HEK293 (cell line): ENCODE results near the gene DNAJC17.

Source experiments
- CTCF ChIA-PET: fragments of 350-600 bp; formaldehyde crosslinking; extraction: SDS; loops from one replicate; lab custom pipeline; 2021; ENCODE audit warnings: antibody characterized with exemption; lab: Yijun Ruan, JAX
- POLR2A ChIA-PET: fragments of 300-600 bp; formaldehyde crosslinking; extraction: SDS; loops from one replicate; lab custom pipeline; 2020; ENCODE audit warnings: antibody characterized with exemption, inconsistent platforms; lab: Yijun Ruan, JAX
- H3K27ac ChIP-seq: fragments of 200-500 bp; sonication (Bioruptor generic); 2 replicates; pipeline ENCODE4 v1.5.1; 2014; ENCODE audit warnings: low read depth, low read length, control low read depth, inconsistent platforms; ENCODE audit errors: extremely low read depth
- H3K36me3 ChIP-seq, 2 experiments: fragments of 200-500 bp in 1 of 2; sonication (Bioruptor generic) in 1 of 2; 1 replicate in 1 of 2; 2 replicates in 1 of 2; pipeline ENCODE4 v1.5.1; 2014 to 2017; ENCODE audit warnings: inconsistent platforms in 2 of 2, low read length in 2 of 2; ENCODE audit not compliant: control insufficient read depth in 2 of 2, insufficient read depth in 1 of 2
- H3K4me1 ChIP-seq: fragments of 200-500 bp; sonication (Bioruptor generic); 2 replicates; pipeline ENCODE4 v1.5.1; 2014; ENCODE audit warnings: mild to moderate bottlenecking, low read length, inconsistent platforms; ENCODE audit not compliant: control insufficient read depth, insufficient read depth
- H3K4me3 ChIP-seq: 2 replicates; pipeline ENCODE4 v1.5.1; 2011; ENCODE audit warnings: low read depth, mild to moderate bottlenecking, control low read depth, low read length, moderate library complexity
- H3K9me3 ChIP-seq: fragments of 200-500 bp; sonication (Bioruptor generic); 2 replicates; pipeline ENCODE4 v1.5.1; 2014; ENCODE audit warnings: low read depth, low read length, inconsistent platforms; ENCODE audit not compliant: control insufficient read depth, insufficient read depth
- BCL11A ChIP-seq: fragments of 450-650 bp; formaldehyde crosslinking; IDR thresholded peaks from 2 replicates; pipeline ENCODE4 v1.5.1; 2016; ENCODE audit warnings: low read depth, missing biosample characterization, missing genetic modification characterization
- ELK4 ChIP-seq: IDR thresholded peaks from 2 replicates; pipeline ENCODE4 v1.6.1; 2011; ENCODE audit warnings: mild to moderate bottlenecking, low read depth, low read length, borderline replicate concordance
- GLI2 ChIP-seq: fragments of 450-650 bp; formaldehyde crosslinking; IDR thresholded peaks from 2 replicates; pipeline ENCODE4; 2017; ENCODE audit warnings: missing biosample characterization, missing genetic modification characterization, low read depth, borderline replicate concordance
- KLF8 ChIP-seq: fragments of 450-650 bp; formaldehyde crosslinking; IDR thresholded peaks from 2 replicates; pipeline ENCODE4 v1.5.1; 2016; ENCODE audit warnings: missing biosample characterization, missing genetic modification characterization
- SCRT2 ChIP-seq: fragments of 450-650 bp; formaldehyde crosslinking; IDR thresholded peaks from 2 replicates; pipeline ENCODE4 v1.5.1; 2016; ENCODE audit warnings: missing biosample characterization, missing genetic modification characterization
- ZBTB20 ChIP-seq: fragments of 450-650 bp; formaldehyde crosslinking; IDR thresholded peaks from 2 replicates; pipeline ENCODE4 v1.5.1; 2016; ENCODE audit warnings: missing biosample characterization, missing genetic modification characterization
- ZNF132 ChIP-seq: fragments of 450-650 bp; formaldehyde crosslinking; IDR thresholded peaks from 2 replicates; pipeline ENCODE4 v1.5.1; 2017; ENCODE audit warnings: missing biosample characterization, missing genetic modification characterization, borderline replicate concordance
- ZNF133 ChIP-seq: fragments of 450-650 bp; formaldehyde crosslinking; IDR thresholded peaks from 2 replicates; pipeline ENCODE4 v1.5.1; 2016; ENCODE audit warnings: missing biosample characterization, missing genetic modification characterization
- ZNF169 ChIP-seq: fragments of 450-650 bp; formaldehyde crosslinking; IDR thresholded peaks from 2 replicates; pipeline ENCODE4 v1.5.1; 2016; ENCODE audit warnings: missing biosample characterization, missing genetic modification characterization
- ZNF202 ChIP-seq: fragments of 450-650 bp; formaldehyde crosslinking; IDR thresholded peaks from 2 replicates; pipeline ENCODE4 v1.5.1; 2016; ENCODE audit warnings: missing biosample characterization, missing genetic modification characterization, borderline replicate concordance
- ZNF341 ChIP-seq: fragments of 450-650 bp; formaldehyde crosslinking; IDR thresholded peaks from 2 replicates; pipeline ENCODE4; 2016; ENCODE audit warnings: low read depth, missing biosample characterization, missing genetic modification characterization
- ZNF391 ChIP-seq: fragments of 450-650 bp; formaldehyde crosslinking; IDR thresholded peaks from 2 replicates; pipeline ENCODE4 v1.5.1; 2016; ENCODE audit warnings: low read depth, missing biosample characterization, missing genetic modification characterization, borderline replicate concordance
- ZNF560 ChIP-seq: fragments of 450-650 bp; formaldehyde crosslinking; IDR thresholded peaks from 2 replicates; pipeline ENCODE4 v1.5.1; 2017; ENCODE audit warnings: missing biosample characterization, missing genetic modification characterization, borderline replicate concordance
- ZNF596 ChIP-seq: fragments of 450-650 bp; IDR thresholded peaks from 2 replicates; pipeline ENCODE4 v1.5.0; 2018; ENCODE audit warnings: missing biosample characterization, mild to moderate bottlenecking, missing genetic modification characterization, moderate library complexity
- ZNF629 ChIP-seq: fragments of 450-650 bp; formaldehyde crosslinking; IDR thresholded peaks from 2 replicates; pipeline ENCODE4 v1.5.1; 2017; ENCODE audit warnings: missing biosample characterization, missing genetic modification characterization
- ZNF664 ChIP-seq: fragments of 450-650 bp; formaldehyde crosslinking; IDR thresholded peaks from 2 replicates; pipeline ENCODE4 v1.5.1; 2016; ENCODE audit warnings: missing biosample characterization, missing genetic modification characterization
- ZNF670 ChIP-seq: fragments of 450-650 bp; formaldehyde crosslinking; IDR thresholded peaks from 2 replicates; pipeline ENCODE4 v1.5.1; 2016; ENCODE audit warnings: missing biosample characterization, missing genetic modification characterization, low read depth
- ZNF677 ChIP-seq: fragments of 450-650 bp; IDR thresholded peaks from 2 replicates; pipeline ENCODE4 v1.5.0; 2018; ENCODE audit warnings: missing biosample characterization, mild to moderate bottlenecking, missing genetic modification characterization, moderate library complexity
- ZNF776 ChIP-seq: fragments of 450-650 bp; formaldehyde crosslinking; IDR thresholded peaks from 2 replicates; pipeline ENCODE4 v1.5.0; 2017; ENCODE audit warnings: missing biosample characterization, missing genetic modification characterization, borderline replicate concordance
- ZNF830 ChIP-seq: fragments of 450-650 bp; IDR thresholded peaks from 2 replicates; pipeline ENCODE4 v1.5.0; 2018; ENCODE audit warnings: missing biosample characterization, missing genetic modification characterization, low read depth, mild to moderate bottlenecking, moderate library complexity
- TF ChIP-seq, protein P1 (sequence below): fragments of 450-650 bp; formaldehyde crosslinking; IDR thresholded peaks from 2 replicates; pipeline ENCODE4 v1.5.1; 2016; ENCODE audit warnings: missing biosample characterization, missing genetic modification characterization
- TF ChIP-seq, protein P2 (sequence below): fragments of 450-650 bp; formaldehyde crosslinking; IDR thresholded peaks from 2 replicates; pipeline ENCODE4 v1.5.1; 2016; ENCODE audit warnings: missing biosample characterization, missing genetic modification characterization

Gene DNAJC17

DNA sequence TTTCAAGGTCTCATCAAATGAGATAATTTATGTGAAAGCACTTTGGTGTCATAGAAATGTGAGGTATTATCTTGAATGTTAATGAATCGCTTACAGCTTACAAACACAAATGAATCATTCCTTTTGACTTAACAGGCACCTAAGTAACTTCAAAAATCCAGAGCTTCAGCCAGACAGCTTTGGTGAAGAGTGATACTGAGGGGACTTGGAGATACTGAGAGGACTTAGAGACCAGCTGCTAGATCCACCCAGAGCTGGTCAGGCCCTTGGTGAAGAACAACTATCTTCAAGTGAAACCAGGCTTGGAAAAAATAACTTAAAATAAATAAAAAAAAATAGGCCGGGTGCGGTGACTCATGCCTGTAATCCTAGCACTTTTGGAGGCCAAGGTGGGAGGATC lies 16.6 kb downstream of the DNAJC17 start:
- H3K9me3 ChIP-seq = no peaks in the 10 kb centered on the region
- POLR2A ChIA-PET = no interaction called here
- TF ChIP-seq ELK4 (no peak), ZNF560 (tag by site-specific recombination) (no peak), SCRT2 (tag by site-specific recombination) (no peak), ZNF132 (no peak), ZNF629 (0 out of 2 replicates have a peak, but pooled peaks have one; percentile 16), ZNF830 (tag by site-specific recombination) (no peak)
- TF ChIP-seq, all 188 proteins: peak for 1
- CTCF ChIA-PET = no interaction called here
- H3K4me3 ChIP-seq = no peak overlapping the region
- no peak overlapping the region for H3K27ac ChIP-seq
- H3K4me1 ChIP-seq = peaks cover 8% of the 10 kb centered on the region
- H3K36me3 ChIP-seq = peaks cover 0 to 2% of the 10 kb centered on the region in 2 experiments; a peak in 2 of 3 replicates

DNA sequence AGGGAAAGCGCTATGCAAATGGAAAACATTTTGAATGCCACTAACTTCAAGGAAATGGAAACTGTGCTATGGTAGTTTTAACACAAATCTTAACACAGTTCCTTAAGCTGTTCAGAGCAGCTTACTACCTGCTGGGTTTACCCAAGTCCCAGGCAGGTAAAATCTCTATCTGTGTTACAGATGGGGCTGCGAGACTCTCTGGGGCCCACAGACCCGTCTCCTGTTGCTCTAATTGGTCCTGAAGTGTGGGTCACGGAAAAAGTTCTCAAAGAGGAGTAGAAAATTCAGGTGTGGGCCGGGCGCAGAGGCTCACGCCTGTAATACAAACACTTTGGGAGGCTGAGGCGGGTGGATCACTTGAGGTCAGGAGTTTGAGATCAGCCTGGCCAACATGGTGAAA lies 17.3 kb downstream of the DNAJC17 start:
- Histone ChIP-seq H3K4me3 (no peak overlapping the region), H3K4me1 (peaks cover 8% of the 10 kb centered on the region), H3K36me3 (peaks cover 0 to 2% of the 10 kb centered on the region in 2 experiments; a peak in 2 of 3 replicates), H3K9me3 (no peaks in the 10 kb centered on the region), H3K27ac (no peak overlapping the region)
- TF ChIP-seq, protein P1, sequence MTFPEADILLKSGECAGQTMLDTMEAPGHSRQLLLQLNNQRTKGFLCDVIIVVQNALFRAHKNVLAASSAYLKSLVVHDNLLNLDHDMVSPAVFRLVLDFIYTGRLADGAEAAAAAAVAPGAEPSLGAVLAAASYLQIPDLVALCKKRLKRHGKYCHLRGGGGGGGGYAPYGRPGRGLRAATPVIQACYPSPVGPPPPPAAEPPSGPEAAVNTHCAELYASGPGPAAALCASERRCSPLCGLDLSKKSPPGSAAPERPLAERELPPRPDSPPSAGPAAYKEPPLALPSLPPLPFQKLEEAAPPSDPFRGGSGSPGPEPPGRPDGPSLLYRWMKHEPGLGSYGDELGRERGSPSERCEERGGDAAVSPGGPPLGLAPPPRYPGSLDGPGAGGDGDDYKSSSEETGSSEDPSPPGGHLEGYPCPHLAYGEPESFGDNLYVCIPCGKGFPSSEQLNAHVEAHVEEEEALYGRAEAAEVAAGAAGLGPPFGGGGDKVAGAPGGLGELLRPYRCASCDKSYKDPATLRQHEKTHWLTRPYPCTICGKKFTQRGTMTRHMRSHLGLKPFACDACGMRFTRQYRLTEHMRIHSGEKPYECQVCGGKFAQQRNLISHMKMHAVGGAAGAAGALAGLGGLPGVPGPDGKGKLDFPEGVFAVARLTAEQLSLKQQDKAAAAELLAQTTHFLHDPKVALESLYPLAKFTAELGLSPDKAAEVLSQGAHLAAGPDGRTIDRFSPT (tag by site-specific recombination) = no peak
- TF ChIP-seq ZBTB20 (no peak), GLI2 (tag by site-specific recombination) (no peak), ZNF664 (tag by site-specific recombination) (no peak), ZNF133 (tag by site-specific recombination) (no peak), ZNF596 (tag by site-specific recombination) (no peak), ZNF776 (tag by site-specific recombination) (no peak), ZNF670 (no peak), ZNF341 (no peak), KLF8 (tag by site-specific recombination) (no peak), BCL11A (no peak), ZNF169 (tag by site-specific recombination) (no peak), ZNF677 (no peak), ZNF391 (tag by site-specific recombination) (no peak), ZNF202 (tag by site-specific recombination) (no peak)
- TF ChIP-seq, protein P2, sequence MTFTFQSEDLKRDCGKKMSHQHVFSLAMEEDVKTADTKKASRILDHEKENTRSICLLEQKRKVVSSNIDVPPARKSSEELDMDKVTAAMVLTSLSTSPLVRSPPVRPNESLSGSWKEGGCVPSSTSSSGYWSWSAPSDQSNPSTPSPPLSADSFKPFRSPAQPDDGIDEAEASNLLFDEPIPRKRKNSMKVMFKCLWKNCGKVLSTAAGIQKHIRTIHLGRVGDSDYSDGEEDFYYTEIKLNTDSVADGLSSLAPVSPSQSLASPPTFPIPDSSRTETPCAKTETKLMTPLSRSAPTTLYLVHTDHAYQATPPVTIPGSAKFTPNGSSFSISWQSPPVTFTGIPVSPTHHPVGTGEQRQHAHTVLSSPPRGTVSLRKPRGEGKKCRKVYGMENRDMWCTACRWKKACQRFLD (tag by site-specific recombination) = no peak
- ChIA-PET POLR2A (interaction anchor here (0.6 kb wide), 1 partner anchor 12 kb away, joined by 7 read pairs; no protein-coding TSS in a partner anchor), CTCF (no interaction called here)
